CD4-positive, alpha-beta T cell (primary cell): Measurements from ENCODE around the gene KCNAB2. TPM values are rescaled to one million over a fixed set of nuclear protein-coding genes. Genes with fewer than 3 reads are reported as not detected.

Source experiments
- ATAC-seq: fragments of 200-7000 bp; cut with Tn5 transposase; one replicate; pipeline ENCODE4 v1.10.0; 2022; ENCODE audit warnings: mild to moderate bottlenecking; ENCODE audit not compliant: poor library complexity
- CTCF ChIA-PET: fragments of 350-600 bp; sonication (Branson Sonifier 250); formaldehyde crosslinking; loops from one replicate; lab custom pipeline; 2021; ENCODE audit warnings: antibody characterized with exemption, inconsistent platforms; lab: Charles Lee
- POLR2A ChIA-PET: fragments of 350-600 bp; sonication (Branson Sonifier 250); formaldehyde crosslinking; loops from one replicate; lab custom pipeline; 2021; ENCODE audit warnings: antibody characterized with exemption, inconsistent platforms; lab: Charles Lee
- DNase-seq, 14 experiments: peaks; one replicate each; pipeline ENCODE4 v3.0.0-alpha.2; 2013 to 2020; ENCODE audit warnings: mixed read lengths in 2 of 14
- H3K27ac ChIP-seq, 2 donors: one replicate each; pipeline versions ENCODE4 v1.5.1 to v1.7.0; 2013; ENCODE audit warnings: low read length in 2 of 2, low read depth in 1 of 2, mild to moderate bottlenecking in 1 of 2
- H3K27me3 ChIP-seq, 2 experiments: 1 replicate in 1 of 2; 2 replicates in 1 of 2; pipeline versions ENCODE4 v1.6.1 to v1.7.0; 2013; ENCODE audit warnings: low read length in 2 of 2, control low read depth in 1 of 2, mild to moderate bottlenecking in 1 of 2, moderate library complexity in 1 of 2; ENCODE audit not compliant: insufficient read depth in 2 of 2, control insufficient read depth in 1 of 2
- H3K36me3 ChIP-seq: one replicate; pipeline ENCODE4 v1.6.1; 2013; ENCODE audit warnings: low read length, control low read depth; ENCODE audit not compliant: insufficient read depth
- H3K4me1 ChIP-seq: one replicate; pipeline ENCODE4 v1.6.1; 2013; ENCODE audit warnings: low read length, control low read depth; ENCODE audit not compliant: insufficient read depth
- H3K4me3 ChIP-seq: one replicate; pipeline ENCODE4 v1.5.1; 2013; ENCODE audit warnings: mild to moderate bottlenecking, low read length, moderate library complexity
- H3K9me3 ChIP-seq, 2 experiments: 1 replicate in 1 of 2; 2 replicates in 1 of 2; pipeline versions ENCODE4 v1.6.1 to v1.7.0; 2013; ENCODE audit warnings: low read length in 2 of 2, mild to moderate bottlenecking in 2 of 2, control low read depth in 1 of 2, moderate library complexity in 1 of 2; ENCODE audit not compliant: control insufficient read depth in 1 of 2, insufficient read depth in 1 of 2
- H3K27ac Mint-ChIP-seq: one replicate; pipeline ENCODE4 v1.8.0; 2020; ENCODE audit warnings: mixed read lengths
- H3K27me3 Mint-ChIP-seq: one replicate; pipeline ENCODE4 v1.8.0; 2021; ENCODE audit warnings: mixed read lengths
- H3K36me3 Mint-ChIP-seq: one replicate; pipeline ENCODE4 v1.8.0; 2021; ENCODE audit warnings: low read depth, mixed read lengths
- H3K4me1 Mint-ChIP-seq: one replicate; pipeline ENCODE4 v1.8.0; 2021; ENCODE audit warnings: low read depth, mixed read lengths
- H3K4me3 Mint-ChIP-seq: one replicate; pipeline ENCODE4 v1.8.0; 2020; ENCODE audit warnings: mild to moderate bottlenecking, mixed read lengths
- H3K9me3 Mint-ChIP-seq: one replicate; pipeline ENCODE4 v1.8.0; 2020; ENCODE audit warnings: mixed read lengths
- intact Hi-C, 2 experiments: fragments of 100-400 bp; cut with DNase I in 1 of 2; cut with micrococcal nuclease in 1 of 2; formaldehyde crosslinking; loops; one replicate each; pipeline versions ENCODE4 v1.15.1 to v1.9.0; 2023 to 2025; cut with DNase I, micrococcal nuclease
- total RNA-seq, 174 experiments: library from RNA in 2 of 174; stranded (reverse) in 2 of 174; gene quantifications; one replicate each; pipeline ENCODE4 v1.2.3 and lab custom pipeline; 2021 to 2026
- TF ChIP-seq, protein P1 (sequence below): fragments of 200-600 bp; IDR thresholded peaks from one replicate; pipeline ENCODE4 v1.8.0; 2022; ENCODE audit warnings: antibody characterized with exemption, mild to moderate bottlenecking

KCNAB2 gene
- total RNA-seq, 2 experiments from 2014 or later, result 147 to 155 TPM

DNA sequence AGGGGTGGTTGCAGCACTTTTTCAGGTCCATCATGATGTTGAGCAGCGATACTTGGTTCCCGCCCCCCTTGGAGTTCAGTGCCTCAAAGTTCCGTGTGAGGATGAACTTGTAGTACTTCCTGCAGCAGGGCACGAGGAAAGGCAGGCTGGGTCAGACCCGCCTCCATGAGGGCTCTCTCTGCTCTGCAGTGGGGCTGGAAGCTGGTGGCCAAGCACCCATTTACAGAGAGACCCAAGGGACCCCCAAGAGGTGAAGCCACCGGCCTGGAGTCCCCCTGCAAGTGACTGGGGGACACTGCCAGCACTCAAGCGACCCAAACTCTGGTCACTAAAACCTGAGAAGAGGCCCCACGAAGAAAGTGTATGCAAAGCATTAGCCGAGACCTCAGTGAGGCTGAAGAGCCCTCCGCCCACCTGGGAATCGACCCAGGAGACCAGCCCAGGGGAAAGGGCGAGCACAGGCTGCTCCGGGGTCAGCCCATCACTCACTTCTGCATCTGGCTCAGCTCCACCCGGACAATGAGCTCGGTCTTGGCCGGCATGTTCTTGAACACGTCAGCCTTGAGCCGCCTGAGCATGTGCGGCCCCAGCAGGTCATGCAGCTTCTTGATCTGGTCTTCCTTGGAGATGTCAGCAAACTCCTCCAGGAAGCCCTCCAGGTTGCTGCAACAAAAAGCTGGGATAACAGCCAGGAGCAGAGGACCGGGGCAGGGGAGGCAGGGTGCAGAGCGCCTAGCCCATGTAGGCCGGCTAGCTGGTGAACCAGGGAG is 89.2 kb downstream of the KCNAB2 start:
- H3K36me3 Mint-ChIP-seq, result no peaks in the 10 kb centered on the region

DNA sequence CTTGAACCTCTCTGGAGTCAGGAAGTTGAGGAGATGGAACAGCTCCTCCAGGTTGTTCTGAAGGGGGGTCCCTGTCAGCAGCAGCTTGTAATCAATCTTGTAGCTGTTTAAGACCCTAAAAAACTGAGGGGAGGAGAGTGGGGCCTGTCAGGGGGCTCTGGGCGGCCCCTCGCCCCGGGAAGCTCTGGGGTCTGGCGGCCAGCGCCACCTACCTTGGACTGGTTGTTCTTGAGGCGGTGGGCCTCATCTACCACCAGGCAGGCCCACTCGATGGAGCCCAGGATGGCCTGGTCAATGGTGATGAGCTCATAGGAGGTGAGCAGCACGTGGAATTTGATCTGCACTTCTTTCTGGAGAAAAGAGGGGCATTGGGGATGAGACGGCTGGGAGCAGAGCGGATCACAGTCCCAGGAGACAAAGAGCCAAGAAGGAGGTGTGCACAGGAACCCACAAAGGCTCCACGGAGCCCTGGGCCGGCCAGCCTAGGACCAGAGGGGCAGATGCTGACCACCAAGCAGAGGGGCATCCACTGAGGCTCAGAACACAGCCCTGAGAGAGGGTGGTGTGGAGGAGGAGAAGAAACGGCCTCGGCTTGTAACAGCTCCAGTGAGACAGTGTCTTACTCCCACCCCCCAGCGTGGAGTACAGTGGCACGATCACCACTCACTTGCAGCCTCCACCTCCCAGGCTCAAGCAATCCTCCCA is 91.0 kb downstream of the KCNAB2 start:
- Mint-ChIP-seq H3K9me3 (no peaks in the 10 kb centered on the region), H3K27ac (no peak overlapping the region), H3K4me3 (no peak overlapping the region), H3K27me3 (no peaks in the 10 kb centered on the region), H3K36me3 (no peaks in the 10 kb centered on the region), H3K4me1 (no peaks in the 10 kb centered on the region)
- no peak for DNase-seq
- intact Hi-C loops, result no loop called here
- Histone ChIP-seq H3K27ac (no peak overlapping the region), H3K36me3 (no peaks in the 10 kb centered on the region), H3K4me1 (no peaks in the 10 kb centered on the region), H3K4me3 (no peak overlapping the region), H3K27me3 (no peaks in the 10 kb centered on the region), H3K9me3 (peaks cover 0 to 6% of the 10 kb centered on the region in 2 experiments)
- no peak for ATAC-seq
- POLR2A ChIA-PET, result no interaction called here
- CTCF ChIA-PET, result no interaction called here
- TF ChIP-seq, protein P1, sequence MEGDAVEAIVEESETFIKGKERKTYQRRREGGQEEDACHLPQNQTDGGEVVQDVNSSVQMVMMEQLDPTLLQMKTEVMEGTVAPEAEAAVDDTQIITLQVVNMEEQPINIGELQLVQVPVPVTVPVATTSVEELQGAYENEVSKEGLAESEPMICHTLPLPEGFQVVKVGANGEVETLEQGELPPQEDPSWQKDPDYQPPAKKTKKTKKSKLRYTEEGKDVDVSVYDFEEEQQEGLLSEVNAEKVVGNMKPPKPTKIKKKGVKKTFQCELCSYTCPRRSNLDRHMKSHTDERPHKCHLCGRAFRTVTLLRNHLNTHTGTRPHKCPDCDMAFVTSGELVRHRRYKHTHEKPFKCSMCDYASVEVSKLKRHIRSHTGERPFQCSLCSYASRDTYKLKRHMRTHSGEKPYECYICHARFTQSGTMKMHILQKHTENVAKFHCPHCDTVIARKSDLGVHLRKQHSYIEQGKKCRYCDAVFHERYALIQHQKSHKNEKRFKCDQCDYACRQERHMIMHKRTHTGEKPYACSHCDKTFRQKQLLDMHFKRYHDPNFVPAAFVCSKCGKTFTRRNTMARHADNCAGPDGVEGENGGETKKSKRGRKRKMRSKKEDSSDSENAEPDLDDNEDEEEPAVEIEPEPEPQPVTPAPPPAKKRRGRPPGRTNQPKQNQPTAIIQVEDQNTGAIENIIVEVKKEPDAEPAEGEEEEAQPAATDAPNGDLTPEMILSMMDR, result no peak

More for the DNA sequence above, 89.2 kb downstream of the KCNAB2 start:
- CTCF ChIA-PET, result no interaction called here
- ATAC-seq (no peak), DNase-seq (no peak)
- Histone ChIP-seq H3K36me3 (no peaks in the 10 kb centered on the region), H3K27ac (no peak overlapping the region), H3K27me3 (no peaks in the 10 kb centered on the region), H3K4me3 (no peak overlapping the region), H3K9me3 (peaks cover 0 to 8% of the 10 kb centered on the region in 2 experiments), H3K4me1 (no peaks in the 10 kb centered on the region)
- no peak overlapping the region for H3K27ac Mint-ChIP-seq
- H3K4me3 Mint-ChIP-seq, result no peak overlapping the region
- POLR2A ChIA-PET, result no interaction called here
- no peaks in the 10 kb centered on the region for H3K9me3 Mint-ChIP-seq
- intact Hi-C loops, result no loop called here
- H3K27me3 Mint-ChIP-seq, result no peaks in the 10 kb centered on the region
- TF ChIP-seq, protein P1, result no peak
- H3K4me1 Mint-ChIP-seq, result no peaks in the 10 kb centered on the region

DNA sequence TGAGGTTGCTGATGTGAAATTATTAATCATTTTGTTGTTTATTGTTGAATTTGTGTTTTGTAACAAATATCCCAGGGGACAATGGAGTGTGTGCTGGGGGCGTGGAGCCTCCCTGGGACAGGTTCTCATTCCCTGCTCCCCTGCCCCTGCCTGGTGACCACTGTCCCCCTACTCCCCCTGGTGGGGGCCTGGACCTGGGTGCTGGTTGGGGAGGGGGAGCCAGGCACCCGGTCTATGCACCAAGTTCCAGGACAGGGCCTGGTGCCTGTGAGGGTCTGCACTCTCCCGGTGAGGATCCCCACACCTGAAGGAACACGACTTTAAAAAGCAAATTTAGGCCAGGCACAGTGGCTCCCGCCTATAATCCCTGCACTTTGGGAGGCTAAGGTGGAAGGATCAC is 92.1 kb downstream of the KCNAB2 start:
- no peaks in the 10 kb centered on the region for H3K4me1 Mint-ChIP-seq
- no peak overlapping the region for H3K4me3 Mint-ChIP-seq
- no peaks in the 10 kb centered on the region for H3K27me3 Mint-ChIP-seq
- intact Hi-C loops, result no loop called here
- H3K9me3 Mint-ChIP-seq, result no peaks in the 10 kb centered on the region
- no peak overlapping the region for H3K27ac Mint-ChIP-seq
- no peaks in the 10 kb centered on the region for H3K27me3 ChIP-seq
- DNase-seq (no peak), ATAC-seq (no peak)
- POLR2A ChIA-PET, result no interaction called here
- CTCF ChIA-PET, result no interaction called here
- H3K36me3 ChIP-seq, result no peaks in the 10 kb centered on the region
- H3K36me3 Mint-ChIP-seq, result no peaks in the 10 kb centered on the region
- H3K9me3 ChIP-seq, result peaks cover 0 to 3% of the 10 kb centered on the region in 2 experiments
- no peak overlapping the region for H3K4me3 ChIP-seq
- no peaks in the 10 kb centered on the region for H3K4me1 ChIP-seq
- TF ChIP-seq, protein P1, result no peak
- H3K27ac ChIP-seq, result no peak overlapping the region
